Muscle of leg (tissue), 11 donors: ENCODE data around the gene KCNQ1. TPM values are rescaled to one million over a fixed set of nuclear protein-coding genes. Genes with fewer than 3 reads are reported as not detected.

Experiments used
- DNase-seq: peaks from one replicate; pipeline ENCODE4 v3.0.0; 2013
- H3K27ac ChIP-seq: one replicate; pipeline ENCODE4 v1.5.1; 2013; ENCODE audit warnings: mild to moderate bottlenecking, low read length, control low read depth
- H3K27me3 ChIP-seq: one replicate; pipeline ENCODE4 v1.6.1; 2013; ENCODE audit warnings: low read length; ENCODE audit not compliant: control insufficient read depth, insufficient read depth
- H3K36me3 ChIP-seq: one replicate; pipeline ENCODE4 v1.6.1; 2013; ENCODE audit warnings: low read length; ENCODE audit not compliant: control insufficient read depth, insufficient read depth
- H3K4me1 ChIP-seq: one replicate; pipeline ENCODE4 v1.6.1; 2013; ENCODE audit warnings: low read length; ENCODE audit not compliant: control insufficient read depth, insufficient read depth
- H3K4me3 ChIP-seq: one replicate; pipeline ENCODE4 v1.5.1; 2013; ENCODE audit warnings: low read length, control low read depth
- H3K9me3 ChIP-seq: replicated peaks from 2 replicates; pipeline ENCODE4 v1.6.1; 2013; ENCODE audit warnings: low read depth, low read length; ENCODE audit not compliant: control insufficient read depth
- WGBS: methylation state at CpG from one replicate; pipeline ENCODE4 v1.1.5; 2013; ENCODE audit warnings: missing lambda C conversion rate; ENCODE audit not compliant: insufficient coverage; 5-methylcytosine and 5-hydroxymethylcytosine counted together
- polyA plus RNA-seq, 8 donors: library from polyadenylated mRNA; unstranded; fragments of 120-200 nt; gene quantifications; one replicate each; pipeline versions ENCODE4 v1.2.1 to v1.2.3, GENCODE V29; 2013; ENCODE audit warnings: inconsistent platforms in 1 of 8, low replicate concordance in 1 of 8; ENCODE audit not compliant: insufficient read length in 8 of 8, insufficient read depth in 1 of 8
- total RNA-seq: library from RNA; stranded (reverse); fragments of 120-200 nt; gene quantifications from one replicate; pipeline ENCODE4 v1.2.4, GENCODE V29; 2013

Gene KCNQ1
- total and polyA plus RNA-seq, 9 donors, result 0.84 to 4.1 (median 2.6) TPM

DNA sequence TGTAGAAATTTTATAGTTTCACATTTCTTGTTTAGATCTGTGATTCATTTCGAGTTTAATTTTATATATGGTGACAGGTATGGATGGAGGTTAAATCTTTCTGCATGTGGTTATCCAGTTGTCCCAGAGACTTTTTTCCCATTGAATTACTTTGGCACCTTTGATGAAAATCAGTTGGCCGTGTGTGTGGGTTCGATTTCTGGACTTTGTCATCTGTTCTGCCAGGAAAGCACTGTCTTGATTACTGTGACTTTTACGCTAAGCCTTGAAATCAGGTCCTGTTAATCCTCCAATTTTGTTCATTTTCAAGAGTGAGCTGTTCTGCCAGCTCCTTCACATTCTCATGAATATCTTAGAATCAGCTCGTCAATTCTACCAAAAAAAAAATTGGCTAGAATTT, 107.4 kb downstream of the KCNQ1 start:
- H3K27ac ChIP-seq, result no peak overlapping the region
- peaks cover 9% of the 10 kb centered on the region for H3K27me3 ChIP-seq
- WGBS, result 52% methylated on average over 3 of the region's 5 CpGs
- no peaks in the 10 kb centered on the region for H3K36me3 ChIP-seq
- H3K4me1 ChIP-seq, result peaks cover 36% of the 10 kb centered on the region
- DNase-seq, result no peak
- no peak overlapping the region for H3K4me3 ChIP-seq
- peaks cover 3% of the 10 kb centered on the region for H3K9me3 ChIP-seq

- no peaks in the 10 kb centered on the region for H3K36me3 ChIP-seq
- WGBS, result no CpG with 5 or more reads among the region's 2 CpGs
- no peak overlapping the region for H3K4me3 ChIP-seq
- peaks cover 9% of the 10 kb centered on the region for H3K27me3 ChIP-seq
- H3K27ac ChIP-seq, result no peak overlapping the region
- H3K4me1 ChIP-seq, result peaks cover 36% of the 10 kb centered on the region
- DNase-seq, result no peak
- peaks cover 6% of the 10 kb centered on the region for H3K9me3 ChIP-seq
Observed at GRCh38 chr11:2553198-2553597, 108.4 kb downstream of the KCNQ1 start.

GRCh38 chr11:2553886-2554285, 109.1 kb downstream of the KCNQ1 start:
- no peaks in the 10 kb centered on the region for H3K36me3 ChIP-seq
- no peak overlapping the region for H3K4me3 ChIP-seq
- DNase-seq, result no peak
- WGBS, result 74% methylated on average over 4 of the region's 9 CpGs
- peaks cover 40% of the 10 kb centered on the region for H3K4me1 ChIP-seq
- peaks cover 6% of the 10 kb centered on the region for H3K27me3 ChIP-seq
- H3K27ac ChIP-seq, result no peak overlapping the region
- H3K9me3 ChIP-seq, result peaks cover 6% of the 10 kb centered on the region

GRCh38 chr11:2554338-2555207, 109.8 kb downstream of the KCNQ1 start:
- H3K36me3 ChIP-seq, result no peaks in the 10 kb centered on the region
- no peak for DNase-seq
- WGBS, result 35% methylated on average over 11 of the region's 16 CpGs
- H3K27ac ChIP-seq, result peak overlapping the region; percentile 31
- H3K4me3 ChIP-seq, result no peak overlapping the region
- peaks cover 6% of the 10 kb centered on the region for H3K9me3 ChIP-seq
- H3K4me1 ChIP-seq, result peaks cover 40% of the 10 kb centered on the region
- peaks cover 5% of the 10 kb centered on the region for H3K27me3 ChIP-seq

GRCh38 chr11:2555336-2555735, 110.5 kb downstream of the KCNQ1 start:
- H3K4me3 ChIP-seq, result no peak overlapping the region
- peaks cover 5% of the 10 kb centered on the region for H3K27me3 ChIP-seq
- WGBS, result 62% methylated on average over 10 of the region's 11 CpGs
- peaks cover 36% of the 10 kb centered on the region for H3K4me1 ChIP-seq
- H3K27ac ChIP-seq, result peak overlapping the region; percentile 13
- no peak for DNase-seq
- peaks cover 6% of the 10 kb centered on the region for H3K9me3 ChIP-seq
- no peaks in the 10 kb centered on the region for H3K36me3 ChIP-seq

- H3K36me3 ChIP-seq, result no peaks in the 10 kb centered on the region
- H3K9me3 ChIP-seq, result peaks cover 6% of the 10 kb centered on the region
- WGBS, result 94% methylated on average over 3 of the region's 12 CpGs
- H3K27me3 ChIP-seq, result peaks cover 5% of the 10 kb centered on the region
- H3K4me3 ChIP-seq, result no peak overlapping the region
- H3K27ac ChIP-seq, result no peak overlapping the region
- H3K4me1 ChIP-seq, result peaks cover 31% of the 10 kb centered on the region
- DNase-seq, result no peak
Observed at GRCh38 chr11:2555891-2556290, 111.1 kb downstream of the KCNQ1 start.

GRCh38 chr11:2557381-2557780, 112.6 kb downstream of the KCNQ1 start:
- WGBS, result 100% methylated on average over 1 of the region's 4 CpGs
- H3K4me3 ChIP-seq, result no peak overlapping the region

GRCh38 chr11:2558397-2558796, 113.6 kb downstream of the KCNQ1 start:
- Histone ChIP-seq H3K36me3 (no peaks in the 10 kb centered on the region), H3K27ac (no peak overlapping the region), H3K9me3 (peaks cover 3% of the 10 kb centered on the region), H3K27me3 (peaks cover 4% of the 10 kb centered on the region), H3K4me3 (no peak overlapping the region), H3K4me1 (peaks cover 48% of the 10 kb centered on the region)
- 81% methylated on average over 15 of the region's 17 CpGs for WGBS
- no peak for DNase-seq

More at GRCh38 chr11:2557381-2557780, 112.6 kb downstream of the KCNQ1 start:
- H3K9me3 ChIP-seq, result peaks cover 3% of the 10 kb centered on the region
- H3K27me3 ChIP-seq, result peaks cover 2% of the 10 kb centered on the region
- no peak overlapping the region for H3K27ac ChIP-seq
- H3K36me3 ChIP-seq, result no peaks in the 10 kb centered on the region
- H3K4me1 ChIP-seq, result peaks cover 41% of the 10 kb centered on the region
- DNase-seq, result no peak

DNA sequence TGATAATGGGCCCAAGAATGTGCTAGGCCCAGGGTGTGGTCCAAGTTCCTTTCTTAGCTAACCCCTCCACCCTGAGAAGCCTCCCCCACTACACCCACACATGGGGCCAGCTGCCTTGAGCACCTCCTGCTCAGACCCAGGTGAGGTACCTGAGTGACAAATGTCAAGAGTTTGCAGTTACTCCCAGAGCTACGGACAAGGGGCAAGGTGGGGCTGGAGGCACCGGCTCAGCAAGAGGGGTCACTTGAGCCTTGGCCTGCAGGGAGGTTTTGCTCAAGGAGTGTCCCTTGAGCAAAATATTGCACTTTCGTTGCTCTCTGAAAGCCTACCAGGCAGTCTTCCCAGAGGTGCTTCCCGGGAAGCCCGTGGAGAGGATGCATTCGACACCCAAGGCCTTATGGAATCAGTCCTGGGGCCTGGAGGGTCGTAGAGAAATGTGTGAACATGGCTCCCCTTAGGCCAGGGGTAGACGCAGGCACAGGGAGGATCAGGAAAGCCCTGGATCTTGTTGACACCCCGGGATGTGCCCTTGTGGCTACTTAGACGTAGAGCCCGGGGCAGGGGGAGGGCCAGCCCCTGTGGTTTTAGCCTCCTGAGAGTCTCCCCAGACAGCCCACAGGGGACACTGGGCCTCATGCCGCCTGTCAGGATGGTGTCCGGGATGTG, 114.2 kb downstream of the KCNQ1 start:
- H3K9me3 ChIP-seq, result peaks cover 3% of the 10 kb centered on the region
- no peak overlapping the region for H3K27ac ChIP-seq
- H3K27me3 ChIP-seq, result peaks cover 4% of the 10 kb centered on the region
- WGBS, result 82% methylated on average over 13 of the region's 13 CpGs
- DNase-seq, result no peak
- no peaks in the 10 kb centered on the region for H3K36me3 ChIP-seq
- H3K4me1 ChIP-seq, result peaks cover 49% of the 10 kb centered on the region
- no peak overlapping the region for H3K4me3 ChIP-seq

GRCh38 chr11:2559527-2560311, 114.9 kb downstream of the KCNQ1 start:
- WGBS, result 70% methylated on average over 16 of the region's 28 CpGs
- peaks cover 44% of the 10 kb centered on the region for H3K4me1 ChIP-seq
- H3K27me3 ChIP-seq, result peaks cover 2% of the 10 kb centered on the region
- no peak for DNase-seq
- peaks cover 3% of the 10 kb centered on the region for H3K9me3 ChIP-seq
- no peaks in the 10 kb centered on the region for H3K36me3 ChIP-seq
- H3K4me3 ChIP-seq, result no peak overlapping the region
- H3K27ac ChIP-seq, result no peak overlapping the region
